HepG2 (cell line): ENCODE data around the gene NAV2. TPM values are rescaled to one million over a fixed set of nuclear protein-coding genes. Genes with fewer than 3 reads are reported as not detected.

Experiments
- ATAC-seq: fragments of 200-7000 bp; cut with Tn5 transposase; 3 replicates; pipeline ENCODE4 v1.9.1; 2020; ENCODE audit warnings: mild to moderate bottlenecking, moderate library complexity
- BruUV-seq: library from RNA; stranded (reverse); fragments of 400-500 nt; replicated peaks from 2 replicates; lab custom pipeline; 2021; lab: Mats Ljungman, UMichigan
- CTCF ChIA-PET: fragments of 300-600 bp; formaldehyde crosslinking; extraction: SDS; loops from one replicate; lab custom pipeline; 2021; ENCODE audit warnings: low total read pairs, inconsistent platforms, low intra/inter-chr PET ratio; lab: Yijun Ruan, JAX
- POLR2A ChIA-PET: fragments of 350-600 bp; sonication (Branson Sonifier 250); formaldehyde crosslinking; loops from one replicate; lab custom pipeline; 2020; ENCODE audit warnings: antibody characterized with exemption, inconsistent platforms; lab: Yijun Ruan, JAX
- DNase-seq: peaks from one replicate; pipeline ENCODE4 v3.0.0-alpha.2; 2015; ENCODE audit warnings: low spot score
- FAIRE-seq: peaks from 3 replicates; lab custom pipeline; 2011; peaks lifted over from hg19 to GRCh38; lab: Jason Lieb, UNC
- H2AFZ ChIP-seq: one replicate; pipeline ENCODE4 v1.6.1; 2011; ENCODE audit warnings: low read length, inconsistent platforms
- H3K27ac ChIP-seq: fragments of 300-600 bp; 3 replicates; pipeline ENCODE4 v1.8.0; 2011; ENCODE audit warnings: mixed run types, mild to moderate bottlenecking, mixed read lengths, low read length, inconsistent platforms; ENCODE audit not compliant: insufficient read depth; ENCODE audit errors: extremely low read length
- H3K27me3 ChIP-seq, 2 experiments: fragments of 200-600 bp in 1 of 2; 2 replicates in 1 of 2; 3 replicates in 1 of 2; pipeline versions ENCODE4 v1.6.0 to v1.8.0; 2011; ENCODE audit warnings: low read length in 2 of 2, mild to moderate bottlenecking in 2 of 2, moderate library complexity in 2 of 2, inconsistent platforms in 1 of 2; ENCODE audit not compliant: insufficient read depth in 2 of 2, control insufficient read depth in 1 of 2
- H3K36me3 ChIP-seq, 2 experiments: fragments of 200-600 bp in 1 of 2; replicated peaks in 1 of 2; 2 replicates in 1 of 2; 3 replicates in 1 of 2; pipeline versions ENCODE4 v1.5.1 to v1.8.0; 2011; ENCODE audit warnings: low read length in 2 of 2, inconsistent platforms in 1 of 2; ENCODE audit not compliant: insufficient read depth in 2 of 2, control insufficient read depth in 1 of 2
- H3K4me1 ChIP-seq: 2 replicates; pipeline ENCODE4 v1.5.1; 2012; ENCODE audit warnings: low read length, inconsistent platforms; ENCODE audit not compliant: insufficient read depth
- H3K4me2 ChIP-seq: 2 replicates; pipeline ENCODE4 v1.6.0; 2011; ENCODE audit warnings: low read depth, low read length, inconsistent platforms
- H3K4me3 ChIP-seq, 3 experiments: fragments of 200-600 bp in 1 of 3; sonication (generic), shearing (Covaris generic) in 1 of 3; replicated peaks in 1 of 3; 2 replicates each; pipeline ENCODE4 v1.5.1; 2011 to 2016; ENCODE audit warnings: low read length in 3 of 3, inconsistent platforms in 2 of 3, low read depth in 2 of 3, mild to moderate bottlenecking in 2 of 3, control low read depth in 1 of 3, mixed read lengths in 1 of 3; ENCODE audit not compliant: insufficient read depth in 1 of 3
- H3K79me2 ChIP-seq: one replicate; pipeline ENCODE4 v1.6.1; 2011; ENCODE audit warnings: low read length, inconsistent platforms; ENCODE audit not compliant: insufficient read depth
- H3K9ac ChIP-seq: 2 replicates; pipeline ENCODE4 v1.6.0; 2011; ENCODE audit warnings: mild to moderate bottlenecking, low read depth, low read length, inconsistent platforms; ENCODE audit not compliant: insufficient read depth
- H3K9me3 ChIP-seq: 2 replicates; pipeline ENCODE4 v1.5.1; 2012; ENCODE audit warnings: mild to moderate bottlenecking, low read length
- H4K20me1 ChIP-seq: 2 replicates; pipeline ENCODE4 v1.6.0; 2011; ENCODE audit warnings: inconsistent platforms, mild to moderate bottlenecking, low read length, moderate library complexity; ENCODE audit not compliant: insufficient read depth
- DR1 ChIP-seq: sonication (generic); formaldehyde crosslinking; IDR thresholded peaks from 2 replicates; pipeline ENCODE4 v1.8.0; 2021; ENCODE audit warnings: mild to moderate bottlenecking, missing genetic modification reagents, inconsistent platforms
- KDM6A ChIP-seq: IDR thresholded peaks from 2 replicates; pipeline ENCODE4 v1.6.1; 2016; ENCODE audit warnings: low read depth
- SMC3 ChIP-seq: IDR thresholded peaks from 2 replicates; pipeline ENCODE4 v1.6.1; 2011; ENCODE audit warnings: low read length, improper control_type of control experiment
- TBX2 ChIP-seq: sonication (generic); formaldehyde crosslinking; IDR thresholded peaks from 2 replicates; pipeline ENCODE4 v1.5.0; 2020; ENCODE audit warnings: missing genetic modification reagents, mild to moderate bottlenecking, borderline replicate concordance
- ZEB1 ChIP-seq: IDR thresholded peaks from 2 replicates; pipeline ENCODE4 v1.6.1; 2012; ENCODE audit warnings: mild to moderate bottlenecking, low read depth, inconsistent platforms; ENCODE audit not compliant: insufficient replicate concordance
- ZNF543 ChIP-seq: sonication (generic); formaldehyde crosslinking; IDR thresholded peaks from 2 replicates; pipeline ENCODE4 v1.4.0; 2020; ENCODE audit warnings: mild to moderate bottlenecking, missing genetic modification reagents
- ZNF773 ChIP-seq: sonication (generic); formaldehyde crosslinking; IDR thresholded peaks from 2 replicates; pipeline ENCODE4 v1.4.0; 2020; ENCODE audit warnings: missing genetic modification reagents, borderline replicate concordance
- WGBS: methylation state at CpG from one replicate; pipeline ENCODE4 v1.1.6; 2017; ENCODE audit warnings: low lambda C conversion rate; 5-methylcytosine and 5-hydroxymethylcytosine counted together
- in situ Hi-C: cut with HindIII; loops from 2 replicates; pipeline ENCODE4 v1.10.0; 2017; ENCODE audit warnings: low pct_unique_long_range_greater_than_20kb; ENCODE audit not compliant: extremely low pct_ligation_motif_present
- intact Hi-C: fragments of 100-400 bp; cut with micrococcal nuclease; formaldehyde crosslinking; loops from one replicate; pipeline ENCODE4 v1.10.0; 2022; ENCODE audit not compliant: unreplicated experiment
- polyA plus RNA-seq, 8 experiments: library from polyadenylated mRNA; depleted of rRNA in 3 of 8; stranded (reverse) in 7 of 8; unstranded in 1 of 8; fragments of >200 nt; fragmentation: Illumina TruSeq in 4 of 8; extraction: Trizol in 4 of 8; gene quantifications; 2 replicates each; pipeline versions ENCODE4 v1.2.1 to v1.2.3, GENCODE V29; 2011 to 2016; ENCODE audit warnings: low read depth in 4 of 8, missing spikeins in 1 of 8, mixed read lengths in 1 of 8; ENCODE audit not compliant: insufficient read depth in 1 of 8
- total RNA-seq, 5 experiments: library from RNA; depleted of rRNA; stranded (reverse); fragments of >200 nt; fragmentation: Illumina TruSeq; extraction: Trizol; gene quantifications; 2 replicates each; pipeline ENCODE4 v1.2.3, GENCODE V29; 2016; ENCODE audit warnings: low read depth in 1 of 5
- TF ChIP-seq, protein P1 (sequence below): sonication (generic); formaldehyde crosslinking; IDR thresholded peaks from 2 replicates; pipeline ENCODE4 v1.5.0; 2020; ENCODE audit warnings: missing genetic modification reagents, mild to moderate bottlenecking, borderline replicate concordance
- TF ChIP-seq, protein P2 (sequence below): IDR thresholded peaks from 2 replicates; pipeline ENCODE4 v1.4.0; 2020; ENCODE audit warnings: mild to moderate bottlenecking, missing genetic modification reagents

Gene NAV2
- total and polyA plus RNA-seq, 2 of the 13 experiments (the other 11 are each of a cell fraction or from before 2014, with no cell fraction given): 9.3 to 34.6 TPM

DNA sequence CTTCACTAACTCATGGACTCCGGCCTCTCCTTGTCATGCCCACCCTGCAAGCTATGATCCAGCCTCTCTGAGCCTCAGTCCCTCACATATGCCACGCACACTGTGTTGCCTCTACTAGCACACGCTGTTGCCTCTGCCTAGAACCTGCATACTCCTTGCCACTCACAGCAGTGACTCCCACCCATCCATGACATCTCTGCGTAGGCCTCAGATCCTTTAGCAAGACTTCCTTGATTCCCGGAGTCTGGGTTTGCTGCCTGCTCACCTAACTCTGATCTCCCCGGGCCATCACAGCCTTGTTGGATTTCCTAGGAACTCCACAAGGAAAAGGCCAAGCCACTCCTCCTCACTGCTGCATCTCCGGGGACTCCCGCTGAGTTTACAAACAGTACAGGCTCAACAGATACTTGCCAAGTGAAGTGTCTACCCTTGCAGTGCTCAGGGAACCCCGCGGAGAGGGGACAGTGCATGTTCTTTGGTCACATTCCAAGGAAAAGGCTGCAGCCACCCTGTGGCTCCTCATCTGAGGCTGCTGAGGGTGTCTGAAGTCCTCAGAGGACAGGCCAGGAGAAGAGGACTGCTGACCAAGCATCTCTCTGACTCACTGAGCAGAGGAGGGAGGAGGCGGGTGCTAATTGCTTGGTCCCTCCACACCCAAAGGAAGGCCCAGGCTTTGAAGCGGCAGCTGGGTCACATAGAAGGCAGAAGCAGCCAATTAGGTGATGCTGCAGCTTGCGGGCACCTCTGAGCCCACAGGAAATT, 42.4 kb upstream of the NAV2 start (continued):
- TF ChIP-seq ZEB1 (no peak), ZNF773 (CRISPR knock-in tag) (no peak)
- TF ChIP-seq, protein P1, sequence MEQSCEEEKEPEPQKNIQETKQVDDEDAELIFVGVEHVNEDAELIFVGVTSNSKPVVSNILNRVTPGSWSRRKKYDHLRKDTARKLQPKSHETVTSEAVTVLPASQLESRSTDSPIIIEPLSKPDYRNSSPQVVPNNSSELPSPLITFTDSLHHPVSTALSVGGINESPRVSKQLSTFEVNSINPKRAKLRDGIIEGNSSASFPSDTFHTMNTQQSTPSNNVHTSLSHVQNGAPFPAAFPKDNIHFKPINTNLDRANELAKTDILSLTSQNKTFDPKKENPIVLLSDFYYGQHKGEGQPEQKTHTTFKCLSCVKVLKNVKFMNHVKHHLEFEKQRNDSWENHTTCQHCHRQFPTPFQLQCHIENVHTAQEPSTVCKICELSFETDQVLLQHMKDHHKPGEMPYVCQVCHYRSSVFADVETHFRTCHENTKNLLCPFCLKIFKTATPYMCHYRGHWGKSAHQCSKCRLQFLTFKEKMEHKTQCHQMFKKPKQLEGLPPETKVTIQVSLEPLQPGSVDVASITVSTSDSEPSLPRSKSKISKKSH (CRISPR knock-in tag): no peak

GRCh38 chr11:19672586-19673206, 39.9 kb upstream of the NAV2 start:
- CTCF ChIA-PET: no interaction called here
- no peak overlapping the region for H3K9ac ChIP-seq
- H3K4me2 ChIP-seq: no peak overlapping the region
- H3K4me3 ChIP-seq: no peak overlapping the region
- no TSS peak for BruUV-seq
- no peaks in the 10 kb centered on the region for H3K36me3 ChIP-seq
- no peaks in the 10 kb centered on the region for H3K4me1 ChIP-seq
- WGBS: 47% methylated on average over 2 of the region's 2 CpGs
- H3K27me3 ChIP-seq: peaks cover 0 to 37% of the 10 kb centered on the region in 2 experiments; a peak in 3 of 5 replicates
- H2AFZ ChIP-seq: no peak overlapping the region
- POLR2A ChIA-PET: no interaction called here
- in situ Hi-C loops (no loop called here), intact Hi-C loops (no loop called here)
- no peaks in the 10 kb centered on the region for H3K9me3 ChIP-seq
- FAIRE-seq (no peak), DNase-seq (no peak), ATAC-seq (no peak)
- no peaks in the 10 kb centered on the region for H3K79me2 ChIP-seq
- no peak overlapping the region for H3K27ac ChIP-seq
- no peaks in the 10 kb centered on the region for H4K20me1 ChIP-seq
- no peak for TF ChIP-seq KDM6A (CRISPR knock-in tag)
- TF ChIP-seq SMC3: no peak
- TF ChIP-seq TBX2: no peak
- TF ChIP-seq, protein P2, sequence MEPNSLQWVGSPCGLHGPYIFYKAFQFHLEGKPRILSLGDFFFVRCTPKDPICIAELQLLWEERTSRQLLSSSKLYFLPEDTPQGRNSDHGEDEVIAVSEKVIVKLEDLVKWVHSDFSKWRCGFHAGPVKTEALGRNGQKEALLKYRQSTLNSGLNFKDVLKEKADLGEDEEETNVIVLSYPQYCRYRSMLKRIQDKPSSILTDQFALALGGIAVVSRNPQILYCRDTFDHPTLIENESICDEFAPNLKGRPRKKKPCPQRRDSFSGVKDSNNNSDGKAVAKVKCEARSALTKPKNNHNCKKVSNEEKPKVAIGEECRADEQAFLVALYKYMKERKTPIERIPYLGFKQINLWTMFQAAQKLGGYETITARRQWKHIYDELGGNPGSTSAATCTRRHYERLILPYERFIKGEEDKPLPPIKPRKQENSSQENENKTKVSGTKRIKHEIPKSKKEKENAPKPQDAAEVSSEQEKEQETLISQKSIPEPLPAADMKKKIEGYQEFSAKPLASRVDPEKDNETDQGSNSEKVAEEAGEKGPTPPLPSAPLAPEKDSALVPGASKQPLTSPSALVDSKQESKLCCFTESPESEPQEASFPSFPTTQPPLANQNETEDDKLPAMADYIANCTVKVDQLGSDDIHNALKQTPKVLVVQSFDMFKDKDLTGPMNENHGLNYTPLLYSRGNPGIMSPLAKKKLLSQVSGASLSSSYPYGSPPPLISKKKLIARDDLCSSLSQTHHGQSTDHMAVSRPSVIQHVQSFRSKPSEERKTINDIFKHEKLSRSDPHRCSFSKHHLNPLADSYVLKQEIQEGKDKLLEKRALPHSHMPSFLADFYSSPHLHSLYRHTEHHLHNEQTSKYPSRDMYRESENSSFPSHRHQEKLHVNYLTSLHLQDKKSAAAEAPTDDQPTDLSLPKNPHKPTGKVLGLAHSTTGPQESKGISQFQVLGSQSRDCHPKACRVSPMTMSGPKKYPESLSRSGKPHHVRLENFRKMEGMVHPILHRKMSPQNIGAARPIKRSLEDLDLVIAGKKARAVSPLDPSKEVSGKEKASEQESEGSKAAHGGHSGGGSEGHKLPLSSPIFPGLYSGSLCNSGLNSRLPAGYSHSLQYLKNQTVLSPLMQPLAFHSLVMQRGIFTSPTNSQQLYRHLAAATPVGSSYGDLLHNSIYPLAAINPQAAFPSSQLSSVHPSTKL (CRISPR knock-in tag): no peak
- TF ChIP-seq DR1: no peak
- no peak for TF ChIP-seq ZNF543
